Sigmoid colon (tissue), 6 donors: ENCODE data around the gene TARP.

Source experiments
- DNase-seq: peaks from one replicate; pipeline ENCODE4 v3.0.0-alpha.2; 2019
- H3K27ac ChIP-seq, 4 donors: fragments of 200-600 bp; sonication (generic); one replicate each; pipeline ENCODE4 v1.5.1; 2016 to 2019; ENCODE audit warnings: mild to moderate bottlenecking in 1 of 4
- H3K27me3 ChIP-seq, 3 donors: fragments of 200-600 bp; sonication (generic); one replicate each; pipeline ENCODE4 v1.5.1; 2019; ENCODE audit warnings: mild to moderate bottlenecking in 1 of 3
- H3K36me3 ChIP-seq, 4 donors: fragments of 200-600 bp; sonication (generic); one replicate each; pipeline ENCODE4 v1.5.1; 2016 to 2019
- H3K4me1 ChIP-seq, 4 donors: fragments of 200-600 bp; sonication (generic); one replicate each; pipeline ENCODE4 v1.5.1; 2017 to 2019
- H3K4me3 ChIP-seq, 4 donors: fragments of 200-600 bp; sonication (generic); one replicate each; pipeline ENCODE4 v1.5.1; 2017 to 2019; ENCODE audit warnings: mild to moderate bottlenecking in 2 of 4, moderate library complexity in 1 of 4
- H3K9me3 ChIP-seq, 4 donors: fragments of 200-600 bp in 3 of 4; sonication (generic) in 3 of 4; one replicate each; pipeline versions ENCODE4 v1.5.1 to v1.6.1; 2013 to 2019
- EP300 ChIP-seq, 4 donors: sonication (generic); formaldehyde crosslinking; IDR thresholded peaks; one replicate each; pipeline ENCODE4 v1.6.1; 2017; ENCODE audit warnings: antibody characterized with exemption in 4 of 4
- POLR2A ChIP-seq, 2 donors: fragments of 450-650 bp; IDR thresholded peaks; one replicate each; pipeline ENCODE4 v1.6.1; 2016; ENCODE audit warnings: antibody characterized with exemption in 2 of 2, mild to moderate bottlenecking in 2 of 2, moderate library complexity in 2 of 2
- POLR2AphosphoS5 ChIP-seq, 4 donors: sonication (generic); formaldehyde crosslinking; IDR thresholded peaks; one replicate each; pipeline ENCODE4 v1.6.1; 2017; ENCODE audit warnings: antibody characterized with exemption in 4 of 4
- WGBS, 2 donors: extraction: QIAGEN DNeasy Blood & Tissue Kit; methylation state at CpG; one replicate each; pipeline ENCODE4 v1.1.7; 2013; 5-methylcytosine and 5-hydroxymethylcytosine counted together
- intact Hi-C: fragments of 100-400 bp; cut with DNase I; formaldehyde crosslinking; loops from one replicate; pipeline ENCODE4 v1.15.1; 2023
- TF ChIP-seq, protein P1 (sequence below), 4 experiments: fragments of 450-650 bp in 3 of 4; fragments of 200-600 bp in 1 of 4; IDR thresholded peaks; one replicate each; pipeline ENCODE4 v1.5.1; 2016 to 2019; ENCODE audit warnings: antibody characterized with exemption in 4 of 4, mild to moderate bottlenecking in 3 of 4, moderate library complexity in 2 of 4
- donor health status: healthy with polysubstance abuse.
- donor health status: healthy.

Gene TARP

DNA sequence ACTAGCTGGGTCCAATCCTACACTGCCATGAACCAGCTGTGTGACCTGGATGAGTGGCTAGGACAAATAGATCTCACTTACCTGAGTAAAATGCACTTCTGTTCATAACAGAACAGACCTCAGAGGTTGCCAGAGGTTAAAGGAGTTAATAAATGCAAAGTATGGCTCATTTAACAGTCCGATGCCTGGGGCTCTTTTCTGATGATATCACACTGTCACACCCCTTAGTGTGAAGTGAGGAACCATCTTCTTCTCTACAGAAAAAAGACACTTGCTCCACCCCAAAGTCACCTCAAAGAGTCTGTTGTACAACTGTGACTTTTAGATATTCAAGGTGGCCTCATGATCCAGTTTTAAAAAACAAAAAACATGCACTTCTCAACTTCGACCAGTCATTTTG lies 21.5 kb upstream of the TARP start:
- no peak for DNase-seq
- intact Hi-C loops, result no loop called here
- H3K27ac ChIP-seq, result no peak overlapping the region
- H3K9me3 ChIP-seq, result no peaks in the 10 kb centered on the region
- no peaks in the 10 kb centered on the region for H3K36me3 ChIP-seq
- H3K4me1 ChIP-seq, result no peaks in the 10 kb centered on the region
- WGBS, 2 donors, result 81 to 85% methylated on average over 2 of the region's 2 CpGs
- TF ChIP-seq POLR2A (IDR thresholded peaks at IDR 0.05) (no peak), POLR2AphosphoS5 (IDR thresholded peaks at IDR 0.05) (no peak), EP300 (IDR thresholded peaks at IDR 0.05) (no peak)
- TF ChIP-seq, protein P1, sequence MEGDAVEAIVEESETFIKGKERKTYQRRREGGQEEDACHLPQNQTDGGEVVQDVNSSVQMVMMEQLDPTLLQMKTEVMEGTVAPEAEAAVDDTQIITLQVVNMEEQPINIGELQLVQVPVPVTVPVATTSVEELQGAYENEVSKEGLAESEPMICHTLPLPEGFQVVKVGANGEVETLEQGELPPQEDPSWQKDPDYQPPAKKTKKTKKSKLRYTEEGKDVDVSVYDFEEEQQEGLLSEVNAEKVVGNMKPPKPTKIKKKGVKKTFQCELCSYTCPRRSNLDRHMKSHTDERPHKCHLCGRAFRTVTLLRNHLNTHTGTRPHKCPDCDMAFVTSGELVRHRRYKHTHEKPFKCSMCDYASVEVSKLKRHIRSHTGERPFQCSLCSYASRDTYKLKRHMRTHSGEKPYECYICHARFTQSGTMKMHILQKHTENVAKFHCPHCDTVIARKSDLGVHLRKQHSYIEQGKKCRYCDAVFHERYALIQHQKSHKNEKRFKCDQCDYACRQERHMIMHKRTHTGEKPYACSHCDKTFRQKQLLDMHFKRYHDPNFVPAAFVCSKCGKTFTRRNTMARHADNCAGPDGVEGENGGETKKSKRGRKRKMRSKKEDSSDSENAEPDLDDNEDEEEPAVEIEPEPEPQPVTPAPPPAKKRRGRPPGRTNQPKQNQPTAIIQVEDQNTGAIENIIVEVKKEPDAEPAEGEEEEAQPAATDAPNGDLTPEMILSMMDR (IDR thresholded peaks at IDR 0.05), result no peak
- H3K27me3 ChIP-seq, result no peaks in the 10 kb centered on the region
- no peak overlapping the region for H3K4me3 ChIP-seq

GRCh38 chr7:38292442-38292841 lies 19.0 kb upstream of the TARP start:
- no peaks in the 10 kb centered on the region for H3K27me3 ChIP-seq
- H3K27ac ChIP-seq, result no peak overlapping the region
- H3K36me3 ChIP-seq, result no peaks in the 10 kb centered on the region
- no peak for TF ChIP-seq POLR2A (IDR thresholded peaks at IDR 0.05)
- no peaks in the 10 kb centered on the region for H3K4me1 ChIP-seq
- DNase-seq, result no peak
- H3K4me3 ChIP-seq, result no peak overlapping the region
- 61 to 85% methylated on average over 3 of the region's 3 CpGs for WGBS, 2 donors
- intact Hi-C loops, result no loop called here
- no peaks in the 10 kb centered on the region for H3K9me3 ChIP-seq

DNA sequence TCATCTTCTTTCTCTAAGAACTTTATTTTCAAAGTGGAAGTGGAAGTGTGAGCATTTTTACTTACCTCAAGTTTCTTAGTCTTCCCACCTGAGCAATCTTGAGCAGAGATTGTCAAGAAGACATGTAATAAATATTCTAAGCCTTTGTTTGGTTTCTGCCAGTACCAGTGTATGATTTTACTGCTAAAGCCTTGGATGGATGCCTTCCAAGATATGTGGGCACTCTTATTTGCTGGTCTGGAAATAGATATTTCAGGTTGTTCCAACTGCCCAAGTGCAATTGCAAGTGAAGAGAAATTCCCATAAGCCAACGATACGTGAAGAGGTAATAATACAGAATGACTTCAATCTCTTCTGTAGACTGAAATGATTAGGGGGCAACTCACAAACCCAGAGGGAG lies 18.2 kb upstream of the TARP start:
- 96 to 99% methylated on average over 2 of the region's 2 CpGs for WGBS, 2 donors
- intact Hi-C loops, result no loop called here
- no peaks in the 10 kb centered on the region for H3K9me3 ChIP-seq
- no peaks in the 10 kb centered on the region for H3K36me3 ChIP-seq
- no peak overlapping the region for H3K27ac ChIP-seq
- no peaks in the 10 kb centered on the region for H3K4me1 ChIP-seq
- no peak for DNase-seq
- TF ChIP-seq POLR2A (IDR thresholded peaks at IDR 0.05), result no peak
- TF ChIP-seq POLR2AphosphoS5 (IDR thresholded peaks at IDR 0.05), result no peak
- TF ChIP-seq, protein P1 (IDR thresholded peaks at IDR 0.05), result no peak
- no peak for TF ChIP-seq EP300 (IDR thresholded peaks at IDR 0.05)
- H3K4me3 ChIP-seq, result no peak overlapping the region
- no peaks in the 10 kb centered on the region for H3K27me3 ChIP-seq

- WGBS, 2 donors, result 82 to 83% methylated on average over 9 of the region's 9 CpGs
- Histone ChIP-seq H3K4me3 (no peak overlapping the region), H3K4me1 (no peaks in the 10 kb centered on the region), H3K9me3 (no peaks in the 10 kb centered on the region), H3K36me3 (no peaks in the 10 kb centered on the region), H3K27me3 (no peaks in the 10 kb centered on the region), H3K27ac (no peak overlapping the region)
- intact Hi-C loops, result no loop called here
- DNase-seq, result no peak
- no peak for TF ChIP-seq POLR2A (IDR thresholded peaks at IDR 0.05)
- TF ChIP-seq POLR2AphosphoS5 (IDR thresholded peaks at IDR 0.05), result no peak
- TF ChIP-seq, protein P1 (IDR thresholded peaks at IDR 0.05), result no peak
- no peak for TF ChIP-seq EP300 (IDR thresholded peaks at IDR 0.05)
Observed at GRCh38 chr7:38291117-38291647, 17.7 kb upstream of the TARP start.

DNA sequence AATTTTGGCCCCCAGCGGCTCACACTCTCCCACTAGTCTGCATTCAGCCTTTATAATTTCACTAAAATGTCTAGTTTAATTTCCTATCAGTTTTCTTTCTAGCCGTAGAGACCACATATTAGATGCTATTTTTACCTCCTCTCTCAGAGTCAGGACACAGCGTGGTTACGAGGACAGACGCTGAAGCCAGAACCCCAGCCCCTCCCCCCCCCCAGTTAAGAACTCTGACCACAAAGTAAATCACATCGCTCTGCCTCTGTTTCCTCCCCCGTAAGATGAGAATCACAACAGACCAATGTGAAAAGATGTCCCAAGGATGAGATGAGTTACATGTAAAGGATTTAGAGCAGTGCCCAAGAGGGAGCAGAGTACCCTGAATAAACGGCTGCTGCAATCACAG lies 11.1 kb upstream of the TARP start:
- intact Hi-C loops, result no loop called here
- Histone ChIP-seq H3K9me3 (no peaks in the 10 kb centered on the region), H3K4me3 (no peak overlapping the region), H3K27me3 (no peaks in the 10 kb centered on the region), H3K27ac (no peak overlapping the region), H3K4me1 (no peaks in the 10 kb centered on the region), H3K36me3 (no peaks in the 10 kb centered on the region)
- DNase-seq, result no peak
- no peak for TF ChIP-seq POLR2AphosphoS5 (IDR thresholded peaks at IDR 0.05)
- no peak for TF ChIP-seq EP300 (IDR thresholded peaks at IDR 0.05)
- TF ChIP-seq POLR2A (IDR thresholded peaks at IDR 0.05), result no peak
- TF ChIP-seq, protein P1 (IDR thresholded peaks at IDR 0.05), result no peak
- 50 to 73% methylated on average over 8 of the region's 8 CpGs for WGBS, 2 donors
